ENCODE results near the gene GARNL3.

GARNL3 gene

GRCh38 chr9:127334725-127335124 lies 70.2 kb downstream of the GARNL3 start:
- TF ChIP-seq CTCF (conservative IDR thresholded peaks at IDR 0.05; ENCODE audit: low read length) = no peak
- no peak for TF ChIP-seq EZH2phosphoT487 (IDR thresholded peaks at IDR 0.05; ENCODE audit: borderline replicate concordance)

GRCh38 chr9:127336086-127336485 lies 71.5 kb downstream of the GARNL3 start:
- H3K4me1 ChIP-seq (ENCODE audit: insufficient read depth, low read length, poor library complexity, severe bottlenecking) = no peaks in the 10 kb centered on the region
- no peak overlapping the region for H3K9ac ChIP-seq (ENCODE audit: low read depth, low read length, poor library complexity, severe bottlenecking)
- no peaks in the 10 kb centered on the region for H4K20me1 ChIP-seq (ENCODE audit: insufficient read depth, low read length, poor library complexity, severe bottlenecking)
- TF ChIP-seq EZH2phosphoT487 (IDR thresholded peaks at IDR 0.05; ENCODE audit: borderline replicate concordance) (no peak), CTCF (conservative IDR thresholded peaks at IDR 0.05; ENCODE audit: low read length) (no peak)
- H3K36me3 ChIP-seq (ENCODE audit: insufficient read depth, low read length) = no peaks in the 10 kb centered on the region
- H3K4me3 ChIP-seq (ENCODE audit: low read length, poor library complexity, severe bottlenecking) = no peak overlapping the region
- peaks cover 6% of the 10 kb centered on the region for H3K27me3 ChIP-seq (ENCODE audit: insufficient read depth, low read length, poor library complexity, severe bottlenecking)
- no peaks in the 10 kb centered on the region for H3F3A ChIP-seq (ENCODE audit: low read depth)
- no peak overlapping the region for H3K4me2 ChIP-seq (ENCODE audit: low read depth, low read length, poor library complexity, severe bottlenecking)
- H3K79me2 ChIP-seq (ENCODE audit: insufficient read depth, low read length) = no peaks in the 10 kb centered on the region
- no peak overlapping the region for H2AFZ ChIP-seq (ENCODE audit: low read length)
- H3K9me3 ChIP-seq (ENCODE audit: insufficient read depth, low read depth, low read length) = no peaks in the 10 kb centered on the region
- no peaks in the 10 kb centered on the region for H3K9me2 ChIP-seq (replicated peaks; ENCODE audit: low read depth, low read length)

More at GRCh38 chr9:127334725-127335124, 70.2 kb downstream of the GARNL3 start:
- H3K9me2 ChIP-seq (replicated peaks; ENCODE audit: low read depth, low read length) = no peaks in the 10 kb centered on the region
- H4K20me1 ChIP-seq (ENCODE audit: insufficient read depth, low read length, poor library complexity, severe bottlenecking) = no peaks in the 10 kb centered on the region
- H3K4me2 ChIP-seq (ENCODE audit: low read depth, low read length, poor library complexity, severe bottlenecking) = no peak overlapping the region
- H3K9ac ChIP-seq (ENCODE audit: low read depth, low read length, poor library complexity, severe bottlenecking) = no peak overlapping the region
- no peaks in the 10 kb centered on the region for H3K79me2 ChIP-seq (ENCODE audit: insufficient read depth, low read length)
- no peak overlapping the region for H2AFZ ChIP-seq (ENCODE audit: low read length)
- no peaks in the 10 kb centered on the region for H3K9me3 ChIP-seq (ENCODE audit: insufficient read depth, low read depth, low read length)
- H3F3A ChIP-seq (ENCODE audit: low read depth) = no peaks in the 10 kb centered on the region
- H3K4me3 ChIP-seq (ENCODE audit: low read length, poor library complexity, severe bottlenecking) = no peak overlapping the region
- H3K36me3 ChIP-seq (ENCODE audit: insufficient read depth, low read length) = no peaks in the 10 kb centered on the region
- H3K27me3 ChIP-seq (ENCODE audit: insufficient read depth, low read length, poor library complexity, severe bottlenecking) = peaks cover 6% of the 10 kb centered on the region
- H3K4me1 ChIP-seq (ENCODE audit: insufficient read depth, low read length, poor library complexity, severe bottlenecking) = no peaks in the 10 kb centered on the region

GRCh38 chr9:127336506-127337352 lies 72.2 kb downstream of the GARNL3 start:
- H3K4me2 ChIP-seq (ENCODE audit: low read depth, low read length, poor library complexity, severe bottlenecking) = no peak overlapping the region
- TF ChIP-seq CTCF (conservative IDR thresholded peaks at IDR 0.05; ENCODE audit: low read length) (no peak), EZH2phosphoT487 (IDR thresholded peaks at IDR 0.05; ENCODE audit: borderline replicate concordance) (no peak)
- H3K4me1 ChIP-seq (ENCODE audit: insufficient read depth, low read length, poor library complexity, severe bottlenecking) = no peaks in the 10 kb centered on the region

More at GRCh38 chr9:127336506-127337352, 72.2 kb downstream of the GARNL3 start:
- H3K79me2 ChIP-seq (ENCODE audit: insufficient read depth, low read length) = no peaks in the 10 kb centered on the region
- no peaks in the 10 kb centered on the region for H3K36me3 ChIP-seq (ENCODE audit: insufficient read depth, low read length)
- H3K4me3 ChIP-seq (ENCODE audit: low read length, poor library complexity, severe bottlenecking) = no peak overlapping the region
- peaks cover 6% of the 10 kb centered on the region for H3K27me3 ChIP-seq (ENCODE audit: insufficient read depth, low read length, poor library complexity, severe bottlenecking)
- H3F3A ChIP-seq (ENCODE audit: low read depth) = no peaks in the 10 kb centered on the region
- no peak overlapping the region for H2AFZ ChIP-seq (ENCODE audit: low read length)
- no peaks in the 10 kb centered on the region for H4K20me1 ChIP-seq (ENCODE audit: insufficient read depth, low read length, poor library complexity, severe bottlenecking)
- H3K9me3 ChIP-seq (ENCODE audit: insufficient read depth, low read depth, low read length) = no peaks in the 10 kb centered on the region
- no peaks in the 10 kb centered on the region for H3K9me2 ChIP-seq (replicated peaks; ENCODE audit: low read depth, low read length)
- H3K9ac ChIP-seq (ENCODE audit: low read depth, low read length, poor library complexity, severe bottlenecking) = no peak overlapping the region

Data from Loucy (cell line).